ENCODE data around the gene PRXL2B.

PRXL2B gene

GRCh38 chr1:2570332-2570731 is 16.2 kb upstream of the PRXL2B start:
- DNase-seq: no peak
- H3K27ac ChIP-seq (ENCODE audit: low read length): no peak overlapping the region
- H3F3A ChIP-seq (ENCODE audit: insufficient read depth, low read length): no peaks in the 10 kb centered on the region
- H3K4me1 ChIP-seq (ENCODE audit: low read length): no peaks in the 10 kb centered on the region
- H3K4me3 ChIP-seq (ENCODE audit: low read length): no peak overlapping the region
- H3K79me2 ChIP-seq (ENCODE audit: low read length): no peaks in the 10 kb centered on the region
- TF ChIP-seq EZH2 (optimal IDR thresholded peaks at IDR 0.05; ENCODE audit: low read depth, low read length) (no peak), EZH2phosphoT487 (IDR thresholded peaks at IDR 0.05; ENCODE audit: low read length) (no peak), CTCF (IDR thresholded peaks at IDR 0.05; ENCODE audit: low read length) (no peak)
- H3K9me2 ChIP-seq (replicated peaks; ENCODE audit: insufficient read depth, low read length): no peaks in the 10 kb centered on the region
- H4K20me1 ChIP-seq (ENCODE audit: insufficient read depth, low read length): no peaks in the 10 kb centered on the region
- H3K9ac ChIP-seq (ENCODE audit: low read length): no peak overlapping the region
- no peaks in the 10 kb centered on the region for H3K9me3 ChIP-seq (replicated peaks; ENCODE audit: insufficient read depth, low read length)
- no peak overlapping the region for H3K4me2 ChIP-seq (ENCODE audit: low read depth, low read length)
- no peaks in the 10 kb centered on the region for H3K36me3 ChIP-seq (replicated peaks; ENCODE audit: insufficient read depth, low read length)
- H2AFZ ChIP-seq (ENCODE audit: low read length): no peak overlapping the region
- H3K27me3 ChIP-seq (replicated peaks; ENCODE audit: insufficient read depth, low read length): peaks cover 78% of the 10 kb centered on the region

GRCh38 chr1:2571348-2571747 is 15.2 kb upstream of the PRXL2B start:
- Histone ChIP-seq H3K9me3 (replicated peaks; ENCODE audit: insufficient read depth, low read length) (no peaks in the 10 kb centered on the region), H3K9me2 (replicated peaks; ENCODE audit: insufficient read depth, low read length) (no peaks in the 10 kb centered on the region), H3K4me3 (ENCODE audit: low read length) (no peak overlapping the region), H3K4me2 (ENCODE audit: low read depth, low read length) (no peak overlapping the region), H3K79me2 (ENCODE audit: low read length) (no peaks in the 10 kb centered on the region), H3K4me1 (ENCODE audit: low read length) (no peaks in the 10 kb centered on the region), H4K20me1 (ENCODE audit: insufficient read depth, low read length) (no peaks in the 10 kb centered on the region), H3K27ac (ENCODE audit: low read length) (no peak overlapping the region), H3K36me3 (replicated peaks; ENCODE audit: insufficient read depth, low read length) (no peaks in the 10 kb centered on the region), H2AFZ (ENCODE audit: low read length) (no peak overlapping the region), H3K9ac (ENCODE audit: low read length) (no peak overlapping the region), H3F3A (ENCODE audit: insufficient read depth, low read length) (no peaks in the 10 kb centered on the region), H3K27me3 (replicated peaks; ENCODE audit: insufficient read depth, low read length) (peaks cover 83% of the 10 kb centered on the region)
- no peak for TF ChIP-seq CTCF (IDR thresholded peaks at IDR 0.05; ENCODE audit: low read length)
- no peak for TF ChIP-seq EZH2 (optimal IDR thresholded peaks at IDR 0.05; ENCODE audit: low read depth, low read length)
- TF ChIP-seq EZH2phosphoT487 (IDR thresholded peaks at IDR 0.05; ENCODE audit: low read length): no peak
- no peak for DNase-seq

- Histone ChIP-seq H3K36me3 (replicated peaks; ENCODE audit: insufficient read depth, low read length) (no peaks in the 10 kb centered on the region), H3K4me1 (ENCODE audit: low read length) (peaks cover 4% of the 10 kb centered on the region; the same call in 1 of the 2 replicates), H3K27me3 (replicated peaks; ENCODE audit: insufficient read depth, low read length) (peaks cover 76% of the 10 kb centered on the region), H3F3A (ENCODE audit: insufficient read depth, low read length) (no peaks in the 10 kb centered on the region), H3K79me2 (ENCODE audit: low read length) (no peaks in the 10 kb centered on the region), H3K27ac (ENCODE audit: low read length) (no peak overlapping the region), H3K4me3 (ENCODE audit: low read length) (no peak overlapping the region), H3K9me2 (replicated peaks; ENCODE audit: insufficient read depth, low read length) (no peaks in the 10 kb centered on the region), H3K9me3 (replicated peaks; ENCODE audit: insufficient read depth, low read length) (no peaks in the 10 kb centered on the region), H2AFZ (ENCODE audit: low read length) (no peak overlapping the region), H3K9ac (ENCODE audit: low read length) (no peak overlapping the region), H3K4me2 (ENCODE audit: low read depth, low read length) (no peak overlapping the region), H4K20me1 (ENCODE audit: insufficient read depth, low read length) (no peaks in the 10 kb centered on the region)
- no peak for TF ChIP-seq EZH2 (optimal IDR thresholded peaks at IDR 0.05; ENCODE audit: low read depth, low read length)
- TF ChIP-seq EZH2phosphoT487 (IDR thresholded peaks at IDR 0.05; ENCODE audit: low read length): no peak
- no peak for TF ChIP-seq CTCF (IDR thresholded peaks at IDR 0.05; ENCODE audit: low read length)
- DNase-seq: no peak
Measured at GRCh38 chr1:2573250-2573920, 13.2 kb upstream of the PRXL2B start.

Data from MM.1S (cell line).